GM19099 (cell line): Measurements from ENCODE around the gene CNTN5.

ENCODE experiments used
- POLR2A ChIP-seq: IDR thresholded peaks from 3 replicates; pipeline ENCODE4 v1.6.1; 2011; ENCODE audit warnings: low read depth; ENCODE audit not compliant: insufficient read length; ENCODE audit errors: extremely low read depth

The CNTN5 gene

GRCh38 chr11:99452075-99452474 is 431.3 kb downstream of the CNTN5 start:
- TF ChIP-seq POLR2A, result no peak

GRCh38 chr11:99461913-99462312 is 441.2 kb downstream of the CNTN5 start:
- TF ChIP-seq POLR2A, result no peak

- TF ChIP-seq POLR2A, result no peak
Measured at GRCh38 chr11:99464985-99465384, 444.2 kb downstream of the CNTN5 start.

- no peak for TF ChIP-seq POLR2A
Measured at GRCh38 chr11:99489581-99489980, 468.8 kb downstream of the CNTN5 start.

- no peak for TF ChIP-seq POLR2A
Measured at GRCh38 chr11:99494065-99494464, 473.3 kb downstream of the CNTN5 start.

- TF ChIP-seq POLR2A, result no peak
Measured at GRCh38 chr11:99501655-99502054, 480.9 kb downstream of the CNTN5 start.

- TF ChIP-seq POLR2A, result no peak
Measured at GRCh38 chr11:99505316-99505715, 484.6 kb downstream of the CNTN5 start.

GRCh38 chr11:99505831-99506230 is 485.1 kb downstream of the CNTN5 start:
- TF ChIP-seq POLR2A, result no peak

GRCh38 chr11:99509863-99510262 is 489.1 kb downstream of the CNTN5 start:
- no peak for TF ChIP-seq POLR2A

GRCh38 chr11:99513368-99513767 is 492.6 kb downstream of the CNTN5 start:
- no peak for TF ChIP-seq POLR2A

- TF ChIP-seq POLR2A, result no peak
Measured at GRCh38 chr11:99519095-99519494, 498.3 kb downstream of the CNTN5 start.

- no peak for TF ChIP-seq POLR2A
Measured at GRCh38 chr11:99522467-99523173, 501.9 kb downstream of the CNTN5 start.

- TF ChIP-seq POLR2A, result no peak
Measured at GRCh38 chr11:99531468-99531867, 510.7 kb downstream of the CNTN5 start.

GRCh38 chr11:99534812-99535211 is 514.1 kb downstream of the CNTN5 start:
- TF ChIP-seq POLR2A, result no peak

GRCh38 chr11:99535406-99535805 is 514.7 kb downstream of the CNTN5 start:
- no peak for TF ChIP-seq POLR2A

- no peak for TF ChIP-seq POLR2A
Measured at GRCh38 chr11:99535819-99536218, 515.1 kb downstream of the CNTN5 start.

- no peak for TF ChIP-seq POLR2A
Measured at GRCh38 chr11:99537681-99538080, 516.9 kb downstream of the CNTN5 start.

GRCh38 chr11:99545616-99546015 is 524.9 kb downstream of the CNTN5 start:
- no peak for TF ChIP-seq POLR2A

GRCh38 chr11:99548264-99548663 is 527.5 kb downstream of the CNTN5 start:
- no peak for TF ChIP-seq POLR2A
